HG03565 (cell line): Measurements from ENCODE around the gene RASSF3.
A peak's percentile ranks its signal among the peaks of the same experiment; 100 is the strongest.
"Not testable (repeated sequence)": the region's sequence is repeated elsewhere in the genome, so short reads cannot be mapped to it uniquely, and the experiment has no call there.

Experiments used
- ATAC-seq: cut with Tn5 transposase; IDR thresholded peaks from one replicate; pipeline ENCODE4 v1.9.1; 2021; ENCODE audit warnings: mild to moderate bottlenecking, moderate library complexity; ENCODE audit not compliant: unreplicated experiment

Gene RASSF3

DNA sequence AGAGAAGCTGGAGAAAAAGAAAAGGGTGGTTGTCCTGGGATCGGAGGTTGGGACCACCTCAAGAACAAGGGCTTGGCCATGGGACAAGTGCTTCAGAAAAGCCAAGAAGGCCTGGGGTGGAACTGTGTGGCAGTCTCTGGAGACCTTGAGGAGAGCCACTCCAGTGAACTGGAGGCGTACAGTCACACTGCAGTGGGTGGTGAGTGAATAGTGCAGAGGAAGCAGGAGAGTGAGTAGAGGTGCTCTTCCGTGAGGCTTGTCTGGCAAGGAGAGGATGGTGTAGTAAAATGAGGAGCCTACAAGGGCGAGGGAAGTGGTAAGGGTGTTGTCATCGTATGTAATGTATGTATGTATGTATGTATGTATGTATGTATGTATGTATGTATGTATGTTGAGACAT, 20.9 kb downstream of the RASSF3 start:
- peak; percentile 50 for ATAC-seq

DNA sequence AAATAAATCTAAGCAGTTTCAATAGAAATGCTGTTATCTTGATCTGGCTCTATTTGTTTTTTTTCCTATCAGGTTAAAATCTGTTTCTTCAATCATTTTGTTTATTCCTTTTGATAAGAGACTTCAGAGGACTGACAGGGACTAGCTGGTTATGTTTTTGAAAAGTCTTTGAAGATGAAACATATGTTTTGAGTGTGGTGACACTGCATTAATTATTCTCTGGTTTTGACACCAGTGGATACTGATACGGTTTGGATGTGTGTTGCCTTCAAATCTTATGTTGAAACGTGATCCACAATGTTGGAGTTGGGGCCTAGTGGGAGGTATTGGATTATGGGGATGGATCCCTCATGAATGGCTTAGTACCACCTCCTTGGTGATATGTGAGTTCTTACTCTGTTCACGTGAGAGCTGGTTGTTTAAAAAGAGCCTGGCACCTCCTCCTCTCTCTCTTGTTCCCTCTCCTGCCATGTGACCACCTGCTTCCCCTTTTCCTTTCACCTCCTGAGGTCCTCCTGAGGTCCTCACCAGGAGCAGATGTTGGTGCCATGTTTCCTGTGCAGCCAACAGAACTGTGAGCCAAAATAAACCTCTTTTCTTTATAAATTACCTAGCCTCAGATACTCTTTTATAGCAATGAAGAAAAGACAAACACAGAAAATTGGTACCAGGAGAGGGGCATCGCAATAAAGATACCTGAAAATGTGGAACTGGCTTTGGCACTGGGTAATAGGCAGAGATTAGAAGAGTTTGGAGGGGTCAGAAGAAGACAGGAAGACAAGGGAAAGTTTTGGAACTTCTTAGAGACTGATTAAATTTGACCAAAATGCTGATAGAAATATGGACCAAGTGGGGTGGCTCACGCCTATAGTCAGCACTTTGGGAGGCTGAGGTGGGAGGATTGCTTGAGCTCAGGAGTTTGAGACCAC, 23.0 kb downstream of the RASSF3 start:
- ATAC-seq, result no peak

DNA sequence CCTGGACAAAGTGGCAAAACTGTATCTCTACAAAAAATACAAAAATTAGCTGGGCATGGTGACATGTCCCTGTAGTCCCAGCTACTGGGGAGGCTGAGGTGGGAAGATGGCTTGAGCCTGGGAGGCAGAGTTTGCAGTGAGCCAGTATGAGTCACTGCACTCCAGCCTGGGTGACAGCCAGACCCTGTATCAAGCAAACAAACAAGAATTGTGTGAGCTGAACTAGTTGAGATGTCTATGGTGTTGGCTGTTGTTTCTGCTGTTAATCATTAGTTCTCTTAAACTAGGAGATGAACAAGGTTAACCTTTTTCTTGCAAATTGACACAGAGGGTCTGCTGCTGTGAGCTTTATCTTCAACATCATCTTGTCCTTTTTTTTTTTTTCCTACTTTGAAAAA, 23.6 kb downstream of the RASSF3 start:
- no peak for ATAC-seq

- no peak for ATAC-seq
Observed at GRCh38 chr12:64634508-64635092, 24.3 kb downstream of the RASSF3 start.

- no peak for ATAC-seq
Observed at GRCh38 chr12:64635356-64635998, 25.2 kb downstream of the RASSF3 start.

DNA sequence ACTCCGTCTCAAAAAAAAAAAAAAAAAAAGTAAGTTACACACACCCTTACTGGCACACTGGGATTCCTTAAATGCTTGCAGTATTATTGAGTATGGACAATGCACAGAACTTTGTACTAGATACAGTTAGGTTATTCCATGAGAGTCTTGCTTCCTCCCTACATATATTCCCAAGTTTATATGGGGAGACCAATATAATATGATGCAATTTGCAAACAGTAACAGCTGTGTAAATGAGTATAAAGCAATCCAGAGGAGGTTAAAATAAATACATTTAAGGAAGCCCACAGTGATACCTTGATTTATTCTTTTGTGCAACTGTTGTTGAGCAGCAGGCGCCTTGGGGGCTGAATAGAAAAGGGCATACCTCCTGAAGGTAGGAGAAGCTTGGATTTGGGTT, 26.6 kb downstream of the RASSF3 start:
- no peak for ATAC-seq

- no peak for ATAC-seq
Observed at GRCh38 chr12:64639466-64639865, 29.2 kb downstream of the RASSF3 start.

GRCh38 chr12:64646318-64646717, 36.0 kb downstream of the RASSF3 start:
- no peak for ATAC-seq

- no peak for ATAC-seq
Observed at GRCh38 chr12:64649487-64649886, 39.2 kb downstream of the RASSF3 start.

- ATAC-seq, result no peak
Observed at GRCh38 chr12:64650762-64651161, 40.5 kb downstream of the RASSF3 start.

DNA sequence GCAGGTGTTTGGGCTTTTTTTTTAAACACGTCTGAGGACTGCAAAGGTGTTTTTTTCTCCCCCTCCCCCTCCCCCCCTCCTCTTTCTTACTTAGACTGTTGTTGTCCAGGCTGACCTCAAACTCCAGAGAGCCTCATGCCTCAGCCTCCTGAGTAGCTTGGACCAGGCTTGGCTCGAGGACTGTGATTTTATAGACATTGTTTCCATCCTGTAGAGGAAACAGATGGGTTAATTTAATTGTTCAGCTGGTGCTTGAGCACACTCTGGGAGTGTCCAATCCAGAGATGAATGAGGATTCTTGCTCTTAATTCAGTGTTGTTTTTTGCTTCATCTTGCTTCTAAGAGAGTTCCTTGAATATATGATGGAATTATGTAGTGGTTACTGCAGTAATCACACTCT, 42.1 kb downstream of the RASSF3 start:
- no peak for ATAC-seq

GRCh38 chr12:64653123-64653522, 42.8 kb downstream of the RASSF3 start:
- ATAC-seq, result no peak

DNA sequence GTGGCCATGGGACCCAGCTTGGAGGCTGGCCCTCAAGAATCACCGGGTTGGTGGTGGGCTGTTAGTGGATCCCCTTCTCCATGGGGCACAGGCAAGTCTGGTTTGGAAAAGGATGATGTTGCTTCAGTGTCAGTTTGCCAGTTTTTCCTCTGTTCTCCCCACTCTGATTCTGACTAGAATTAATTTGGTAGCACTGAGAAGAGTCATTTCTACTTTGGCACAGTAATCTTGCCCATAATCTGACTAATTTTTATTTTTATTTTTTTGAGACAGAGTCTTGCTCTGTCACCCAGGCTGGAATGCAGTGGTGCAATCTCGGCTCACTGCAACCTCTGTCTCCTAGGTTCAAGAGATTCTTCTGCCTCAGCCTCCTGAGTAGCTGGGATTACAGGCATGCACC, 43.6 kb downstream of the RASSF3 start:
- not testable (repeated sequence) for ATAC-seq

DNA sequence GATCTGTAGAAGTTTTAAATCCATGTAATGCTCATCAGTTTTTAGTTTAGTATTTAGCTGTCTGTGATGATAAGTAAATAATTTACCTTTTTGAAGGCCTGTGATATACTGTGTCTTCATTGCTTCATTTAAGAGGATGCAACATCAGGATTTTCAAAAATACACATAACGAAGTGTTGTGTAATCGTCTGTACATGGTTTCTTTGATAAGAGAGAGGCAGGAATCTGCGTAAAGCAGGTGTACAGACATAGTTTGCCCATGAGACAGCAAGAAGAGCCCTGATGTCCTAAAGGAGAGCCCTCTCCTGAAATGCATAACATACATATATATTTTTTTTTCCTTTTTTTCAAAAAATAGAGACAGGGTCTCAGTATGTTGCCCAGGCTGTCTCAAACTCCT, 44.8 kb downstream of the RASSF3 start:
- no peak for ATAC-seq

DNA sequence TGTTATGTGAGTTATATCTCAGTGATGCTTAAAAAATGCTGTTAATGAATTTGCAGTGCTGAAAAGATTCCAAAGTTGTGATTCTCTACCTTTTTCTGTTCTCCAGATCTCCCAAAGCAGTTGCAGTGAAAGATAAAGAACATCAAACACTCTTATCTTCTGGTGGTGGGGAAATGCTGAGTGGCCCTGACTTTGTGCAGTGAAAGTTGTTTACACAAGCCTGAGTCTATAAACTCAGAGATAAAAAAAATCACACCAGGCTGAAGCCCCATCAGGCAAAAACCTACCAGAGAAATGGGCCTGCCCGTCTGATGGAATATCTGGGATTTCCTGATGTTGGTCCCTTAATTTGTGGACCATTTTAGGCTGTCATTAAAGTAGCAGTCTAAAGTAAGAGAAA, 46.1 kb downstream of the RASSF3 start:
- ATAC-seq, result no peak

- ATAC-seq, result no peak
Observed at GRCh38 chr12:64658892-64659481, 48.7 kb downstream of the RASSF3 start.

GRCh38 chr12:64660237-64661018, 50.1 kb downstream of the RASSF3 start:
- peak; percentile 40 for ATAC-seq

- ATAC-seq, result no peak
Observed at GRCh38 chr12:64663015-64663414, 52.7 kb downstream of the RASSF3 start.

- ATAC-seq, result peak; percentile 39
Observed at GRCh38 chr12:64665514-64665913, 55.2 kb downstream of the RASSF3 start.

GRCh38 chr12:64666054-64666914, 56.0 kb downstream of the RASSF3 start:
- ATAC-seq, result peak; percentile 29
